BJ (cell line): Measurements from ENCODE around the gene COA3. TPM values are rescaled to one million over a fixed set of nuclear protein-coding genes. Genes with fewer than 3 reads are reported as not detected.

Source experiments
- CTCF ChIA-PET: fragments of 350-600 bp; formaldehyde crosslinking; extraction: SDS; loops from one replicate; lab custom pipeline; 2021; ENCODE audit warnings: antibody characterized with exemption, inconsistent platforms; lab: Yijun Ruan, JAX
- POLR2A ChIA-PET: fragments of 300-600 bp; sonication (Branson Sonifier 250); formaldehyde crosslinking; extraction: SDS; loops from one replicate; lab custom pipeline; 2021; ENCODE audit warnings: antibody characterized with exemption; lab: Charles Lee
- DNase-seq: peaks from one replicate; pipeline ENCODE4 v3.0.0-alpha.2; 2011; ENCODE audit warnings: low read depth
- H3K27me3 ChIP-seq: 2 replicates; pipeline ENCODE4 v1.6.0; 2011; ENCODE audit warnings: low read length; ENCODE audit not compliant: control insufficient read depth, insufficient read depth
- H3K36me3 ChIP-seq: 2 replicates; pipeline ENCODE4 v1.5.1; 2011; ENCODE audit warnings: low read length; ENCODE audit not compliant: control insufficient read depth, insufficient read depth
- H3K4me3 ChIP-seq: 2 replicates; pipeline ENCODE4 v1.5.1; 2011; ENCODE audit warnings: low read depth, mild to moderate bottlenecking, control low read depth, low read length
- polyA plus RNA-seq: library from polyadenylated mRNA; depleted of rRNA; stranded (reverse); fragments of >200 nt; gene quantifications from 2 replicates; pipeline ENCODE4 v1.2.3, GENCODE V29; 2011
- TF ChIP-seq, protein P1 (sequence below): IDR thresholded peaks from 2 replicates; pipeline ENCODE4 v1.5.1; 2011; ENCODE audit warnings: low read depth, mild to moderate bottlenecking, control low read depth, inconsistent platforms, low read length, moderate library complexity; ENCODE audit not compliant: insufficient read depth

The COA3 gene
- polyA plus RNA-seq, 1 experiment = 91.9 TPM

DNA sequence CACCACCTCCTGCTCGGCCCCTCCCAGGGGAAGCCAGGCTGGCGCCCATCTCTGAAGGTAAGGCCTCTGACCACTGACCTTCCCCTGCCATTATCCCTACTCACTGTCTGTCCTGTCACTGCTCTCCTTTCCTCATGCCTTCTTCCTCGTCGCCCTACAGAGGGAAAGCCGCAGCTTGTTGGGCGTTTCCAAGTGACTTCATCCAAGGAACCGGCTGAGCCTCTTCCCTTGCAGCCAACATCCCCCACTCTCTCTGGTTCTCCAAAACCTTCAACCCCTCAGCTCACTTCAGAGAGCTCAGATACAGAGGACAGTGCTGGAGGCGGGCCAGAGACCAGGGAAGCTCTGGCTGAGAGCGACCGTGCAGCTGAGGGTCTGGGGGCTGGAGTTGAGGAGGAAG is 3.0 kb downstream of the COA3 start:
- ChIA-PET POLR2A (interaction anchor here (0.6 kb wide), 1 partner anchor 1031 kb away, joined by 21 read pairs; no protein-coding TSS in a partner anchor), CTCF (interaction anchor here (1.0 to 2.4 kb wide), 2 partner anchors 9 to 142 kb away, joined by 4 to 6 read pairs; no protein-coding TSS in a partner anchor)
- peaks cover 4% of the 10 kb centered on the region; the same call in 1 of the 2 replicates for H3K36me3 ChIP-seq
- no peaks in the 10 kb centered on the region for H3K27me3 ChIP-seq
- H3K4me3 ChIP-seq = no peak overlapping the region
- DNase-seq = no peak
- TF ChIP-seq, protein P1, sequence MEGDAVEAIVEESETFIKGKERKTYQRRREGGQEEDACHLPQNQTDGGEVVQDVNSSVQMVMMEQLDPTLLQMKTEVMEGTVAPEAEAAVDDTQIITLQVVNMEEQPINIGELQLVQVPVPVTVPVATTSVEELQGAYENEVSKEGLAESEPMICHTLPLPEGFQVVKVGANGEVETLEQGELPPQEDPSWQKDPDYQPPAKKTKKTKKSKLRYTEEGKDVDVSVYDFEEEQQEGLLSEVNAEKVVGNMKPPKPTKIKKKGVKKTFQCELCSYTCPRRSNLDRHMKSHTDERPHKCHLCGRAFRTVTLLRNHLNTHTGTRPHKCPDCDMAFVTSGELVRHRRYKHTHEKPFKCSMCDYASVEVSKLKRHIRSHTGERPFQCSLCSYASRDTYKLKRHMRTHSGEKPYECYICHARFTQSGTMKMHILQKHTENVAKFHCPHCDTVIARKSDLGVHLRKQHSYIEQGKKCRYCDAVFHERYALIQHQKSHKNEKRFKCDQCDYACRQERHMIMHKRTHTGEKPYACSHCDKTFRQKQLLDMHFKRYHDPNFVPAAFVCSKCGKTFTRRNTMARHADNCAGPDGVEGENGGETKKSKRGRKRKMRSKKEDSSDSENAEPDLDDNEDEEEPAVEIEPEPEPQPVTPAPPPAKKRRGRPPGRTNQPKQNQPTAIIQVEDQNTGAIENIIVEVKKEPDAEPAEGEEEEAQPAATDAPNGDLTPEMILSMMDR = no peak

DNA sequence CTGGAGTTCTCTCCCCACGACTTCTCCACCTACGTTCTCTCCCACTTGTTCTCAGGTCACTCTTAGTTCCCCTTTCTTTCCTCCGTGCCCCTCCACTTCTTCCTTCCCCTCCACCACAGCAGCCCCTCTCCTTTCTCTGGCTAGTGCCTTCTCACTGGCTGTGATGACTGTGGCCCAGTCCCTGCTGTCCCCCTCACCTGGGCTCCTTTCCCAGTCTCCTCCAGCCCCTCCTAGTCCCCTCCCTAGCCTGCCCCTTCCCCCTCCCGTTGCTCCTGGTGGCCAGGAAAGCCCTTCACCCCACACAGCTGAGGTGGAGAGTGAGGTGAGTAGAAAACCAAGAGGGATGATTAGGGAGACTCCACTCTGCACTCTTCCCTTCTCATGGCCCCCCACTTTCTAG is 3.4 kb downstream of the COA3 start:
- TF ChIP-seq, protein P1 = no peak
- ChIA-PET POLR2A (interaction anchor here (0.5 to 0.6 kb wide), 2 partner anchors 829 to 1031 kb away, joined by 4 to 21 read pairs; no protein-coding TSS in a partner anchor), CTCF (interaction anchor here (1.0 to 2.4 kb wide), 2 partner anchors 9 to 142 kb away, joined by 4 to 6 read pairs; no protein-coding TSS in a partner anchor)
- Histone ChIP-seq H3K27me3 (no peaks in the 10 kb centered on the region), H3K36me3 (peaks cover 4% of the 10 kb centered on the region; the same call in 1 of the 2 replicates), H3K4me3 (no peak overlapping the region)
- DNase-seq = no peak

DNA sequence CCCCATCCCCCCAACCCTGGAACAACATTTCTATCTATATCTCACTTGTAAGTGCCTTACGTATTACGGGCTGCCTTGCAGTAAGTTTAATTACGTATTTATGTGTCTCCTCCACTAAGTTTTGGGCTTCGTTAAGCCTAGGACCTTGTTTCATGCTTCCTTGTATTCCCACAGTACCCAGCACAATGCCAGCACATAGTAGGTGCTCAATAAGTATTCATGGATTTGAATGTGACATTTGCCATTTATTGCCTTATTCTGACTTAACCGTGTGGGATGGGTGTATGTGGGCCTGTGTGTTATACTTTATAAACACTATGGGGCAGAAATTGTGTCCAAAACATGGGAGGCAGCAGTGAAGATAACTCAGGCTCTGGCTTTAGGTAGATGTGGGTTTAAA is 6.0 kb downstream of the COA3 start:
- CTCF ChIA-PET = interaction anchor here (1.2 to 1.4 kb wide), 2 partner anchors 8 to 31 kb away, joined by 3 to 5 read pairs; partner anchors contain the start of gene BECN1
- DNase-seq = no peak
- POLR2A ChIA-PET = no interaction called here

DNA sequence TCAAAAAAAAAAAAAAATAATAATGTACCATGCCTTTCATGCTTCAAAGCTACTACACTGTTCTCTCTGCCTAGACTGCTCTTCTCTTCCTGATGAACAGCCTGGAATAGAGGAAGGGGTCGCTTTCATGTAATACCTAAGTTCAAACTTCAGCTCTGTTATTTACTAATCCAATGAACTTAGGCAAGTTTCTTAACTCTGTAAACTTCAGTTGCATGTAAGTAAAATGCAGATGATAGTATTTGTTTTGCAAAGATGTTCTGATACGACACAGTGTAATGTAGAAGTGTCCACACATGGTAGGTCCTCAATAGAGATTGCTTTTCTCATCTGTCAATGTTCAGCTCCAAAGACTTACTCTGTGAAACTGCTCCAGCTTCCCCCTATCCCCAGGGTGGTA is 6.6 kb downstream of the COA3 start:
- ChIA-PET POLR2A (no interaction called here), CTCF (interaction anchor here (1.4 kb wide), 1 partner anchor 32 kb away, joined by 5 read pairs; the partner anchor contains the start of gene BECN1)
- peaks cover 6% of the 10 kb centered on the region for H3K36me3 ChIP-seq
- TF ChIP-seq, protein P1 = no peak
- no peaks in the 10 kb centered on the region for H3K27me3 ChIP-seq
- no peak overlapping the region for H3K4me3 ChIP-seq
- no peak for DNase-seq

More for the DNA sequence above, 6.0 kb downstream of the COA3 start:
- Histone ChIP-seq H3K4me3 (no peak overlapping the region), H3K27me3 (no peaks in the 10 kb centered on the region), H3K36me3 (peaks cover 6% of the 10 kb centered on the region)
- TF ChIP-seq, protein P1 = no peak

DNA sequence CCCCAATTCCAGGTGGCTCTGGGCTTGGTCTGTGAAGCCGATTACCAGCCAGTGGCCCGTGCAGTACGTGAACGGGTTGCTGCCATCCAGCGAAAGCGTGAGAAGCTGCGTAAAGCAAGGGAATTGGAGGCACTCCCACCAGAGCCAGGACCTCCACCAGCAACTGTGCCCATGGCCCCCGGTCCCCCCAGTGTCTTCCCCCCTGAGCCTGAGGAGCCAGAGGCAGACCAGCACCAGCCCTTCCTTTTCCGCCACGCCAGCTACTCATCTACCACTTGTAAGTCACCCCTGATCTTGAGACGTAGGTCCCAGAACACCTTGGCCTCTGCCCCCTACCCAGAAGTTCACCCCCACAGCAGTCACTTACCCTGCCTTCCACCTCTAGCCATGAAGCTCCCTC is 11.2 kb downstream of the COA3 start:
- POLR2A ChIA-PET = no interaction called here

More for the DNA sequence above, 11.2 kb downstream of the COA3 start:
- TF ChIP-seq, protein P1 = no peak
- Histone ChIP-seq H3K36me3 (peaks cover 4% of the 10 kb centered on the region), H3K27me3 (no peaks in the 10 kb centered on the region), H3K4me3 (no peak overlapping the region)
- CTCF ChIA-PET = interaction anchor here (1.0 kb wide), 1 partner anchor 35 kb away, joined by 3 read pairs; no protein-coding TSS in a partner anchor
- no peak for DNase-seq
